DOHH2 (cell line): ENCODE results near the gene FAM78A.

Experiments used
- H3F3A ChIP-seq: fragments of 200-600 bp; sonication (generic), shearing (Covaris generic); 2 replicates; pipeline ENCODE4 v1.6.0; 2016; ENCODE audit warnings: antibody characterized with exemption, mild to moderate bottlenecking; ENCODE audit not compliant: control insufficient read depth, insufficient read depth
- H3K27ac ChIP-seq: fragments of 200-600 bp; sonication (generic); 2 replicates; pipeline ENCODE4 v1.5.1; 2014; ENCODE audit warnings: low read depth, mild to moderate bottlenecking, low read length, moderate library complexity
- H3K27me3 ChIP-seq: fragments of 200-600 bp; sonication (generic); 2 replicates; pipeline ENCODE4 v1.6.1; 2014; ENCODE audit warnings: mild to moderate bottlenecking, low read length, mixed read lengths; ENCODE audit not compliant: control insufficient read depth
- H3K36me3 ChIP-seq: fragments of 200-600 bp; sonication (generic); 2 replicates; pipeline ENCODE4 v1.6.1; 2014; ENCODE audit warnings: mild to moderate bottlenecking, low read length, moderate library complexity, mixed read lengths; ENCODE audit not compliant: control insufficient read depth
- H3K4me1 ChIP-seq: fragments of 200-600 bp; sonication (generic); 2 replicates; pipeline ENCODE4 v1.6.1; 2014; ENCODE audit warnings: mild to moderate bottlenecking, low read length, mixed read lengths; ENCODE audit not compliant: control insufficient read depth
- H3K4me2 ChIP-seq: fragments of 200-600 bp; sonication (generic); 2 replicates; pipeline ENCODE4 v1.6.0; 2014; ENCODE audit warnings: mild to moderate bottlenecking, low read length, moderate library complexity
- H3K4me3 ChIP-seq: fragments of 200-600 bp; sonication (generic); 2 replicates; pipeline ENCODE4 v1.5.1; 2014; ENCODE audit warnings: mild to moderate bottlenecking, low read length, mixed read lengths
- H3K79me2 ChIP-seq: fragments of 200-600 bp; sonication (generic); 2 replicates; pipeline ENCODE4 v1.6.1; 2014; ENCODE audit warnings: mild to moderate bottlenecking, low read length, mixed read lengths; ENCODE audit not compliant: control insufficient read depth
- H3K9me2 ChIP-seq: fragments of 200-600 bp; sonication (generic); replicated peaks from 2 replicates; pipeline ENCODE4 v1.6.1; 2014; ENCODE audit warnings: mild to moderate bottlenecking, low read length, mixed read lengths; ENCODE audit not compliant: control insufficient read depth
- H3K9me3 ChIP-seq: fragments of 200-600 bp; sonication (generic); 2 replicates; pipeline ENCODE4 v1.6.1; 2014; ENCODE audit warnings: antibody characterized with exemption, low read length, mixed read lengths; ENCODE audit not compliant: control insufficient read depth, insufficient read depth
- H4K20me1 ChIP-seq: fragments of 200-600 bp; sonication (generic); 2 replicates; pipeline ENCODE4 v1.6.0; 2014; ENCODE audit warnings: low read depth, mild to moderate bottlenecking, antibody characterized with exemption, low read length, moderate library complexity; ENCODE audit not compliant: control insufficient read depth, insufficient read depth
- CTCF ChIP-seq: fragments of 200-600 bp; sonication (generic); IDR thresholded peaks from one replicate; pipeline ENCODE4 v1.5.1; 2014; ENCODE audit warnings: antibody characterized with exemption, mild to moderate bottlenecking, low read depth, low read length; ENCODE audit not compliant: poor library complexity, severe bottlenecking
- EZH2phosphoT487 ChIP-seq: fragments of 200-600 bp; sonication (generic); IDR thresholded peaks from 2 replicates; pipeline ENCODE4 v1.6.1; 2017; ENCODE audit warnings: borderline replicate concordance, mild to moderate bottlenecking, antibody characterized with exemption, low read length, moderate library complexity, mixed read lengths

The FAM78A gene

DNA sequence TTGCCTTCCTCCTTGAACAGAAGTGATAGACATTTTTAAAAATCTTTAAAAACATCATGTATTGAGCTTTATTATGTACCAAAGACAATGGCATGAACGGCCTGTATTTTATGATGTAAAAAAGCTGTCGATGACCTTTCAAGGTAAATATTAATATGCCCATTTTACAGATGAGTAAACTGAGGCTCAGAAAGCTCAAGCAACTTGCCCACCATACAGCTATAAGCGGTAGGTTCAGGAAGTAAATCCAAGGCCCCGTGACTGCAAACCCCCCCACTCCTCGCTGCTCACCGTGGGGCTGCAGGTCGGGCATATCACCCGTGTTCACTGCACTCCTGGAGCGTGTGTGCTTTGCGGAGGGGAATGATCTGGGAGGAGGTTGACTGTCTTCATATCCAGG lies 16.6 kb upstream of the FAM78A start:
- no peaks in the 10 kb centered on the region for H3K27me3 ChIP-seq
- no peak overlapping the region for H3K4me2 ChIP-seq
- H3K27ac ChIP-seq: no peak overlapping the region
- H3F3A ChIP-seq: no peaks in the 10 kb centered on the region
- H3K9me2 ChIP-seq: no peaks in the 10 kb centered on the region
- no peak overlapping the region for H3K4me3 ChIP-seq
- H3K4me1 ChIP-seq: peaks cover 5% of the 10 kb centered on the region; the same call in 1 of the 2 replicates
- TF ChIP-seq EZH2phosphoT487 (no peak), CTCF (no peak)
- H3K36me3 ChIP-seq: no peaks in the 10 kb centered on the region
- no peaks in the 10 kb centered on the region for H3K9me3 ChIP-seq
- H3K79me2 ChIP-seq: no peaks in the 10 kb centered on the region
- no peaks in the 10 kb centered on the region for H4K20me1 ChIP-seq

DNA sequence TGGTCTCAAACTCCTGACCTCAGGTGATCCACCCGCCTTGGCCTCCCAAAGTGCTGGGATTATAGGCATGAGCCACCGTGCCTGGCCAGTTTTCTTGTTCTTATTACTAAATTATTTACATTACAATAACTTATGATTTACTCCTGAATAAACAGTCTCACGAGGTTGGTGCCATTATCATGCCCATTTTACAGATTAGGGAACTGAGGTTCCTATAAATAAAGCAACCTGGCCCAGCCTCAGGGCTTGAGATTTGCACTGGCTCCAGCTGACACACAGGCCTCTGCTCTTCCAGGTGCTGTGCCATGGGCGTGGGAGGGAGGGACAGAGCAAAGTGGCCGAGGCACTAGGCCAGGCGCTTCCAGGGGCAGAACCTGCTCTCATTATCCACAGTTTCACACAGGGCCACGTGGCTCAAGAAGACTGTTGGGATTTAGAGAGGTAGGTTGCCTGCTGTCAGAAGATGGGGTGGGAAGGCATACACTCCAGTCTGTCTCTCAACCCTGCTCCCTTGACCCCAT lies 15.5 kb upstream of the FAM78A start:
- Histone ChIP-seq H3K9me3 (no peaks in the 10 kb centered on the region), H3K79me2 (no peaks in the 10 kb centered on the region), H3K27ac (no peak overlapping the region), H3K4me1 (peaks cover 5% of the 10 kb centered on the region; the same call in 1 of the 2 replicates), H3K36me3 (no peaks in the 10 kb centered on the region), H3K27me3 (no peaks in the 10 kb centered on the region), H3K9me2 (no peaks in the 10 kb centered on the region), H3F3A (no peaks in the 10 kb centered on the region), H3K4me3 (no peak overlapping the region), H3K4me2 (no peak overlapping the region), H4K20me1 (no peaks in the 10 kb centered on the region)
- TF ChIP-seq CTCF (no peak), EZH2phosphoT487 (no peak)

- Histone ChIP-seq H3K27me3 (no peaks in the 10 kb centered on the region), H3K4me3 (no peak overlapping the region), H3K79me2 (no peaks in the 10 kb centered on the region), H3F3A (no peaks in the 10 kb centered on the region), H3K27ac (no peak overlapping the region), H3K9me3 (no peaks in the 10 kb centered on the region), H4K20me1 (no peaks in the 10 kb centered on the region), H3K4me1 (peaks cover 5% of the 10 kb centered on the region; the same call in 1 of the 2 replicates), H3K36me3 (no peaks in the 10 kb centered on the region), H3K9me2 (no peaks in the 10 kb centered on the region), H3K4me2 (no peak overlapping the region)
- TF ChIP-seq CTCF: no peak
- no peak for TF ChIP-seq EZH2phosphoT487
These were observed 14.6 kb upstream of the FAM78A start for GRCh38 chr9:131290767-131291370.
